ENCODE results near the gene EP400.

DNA sequence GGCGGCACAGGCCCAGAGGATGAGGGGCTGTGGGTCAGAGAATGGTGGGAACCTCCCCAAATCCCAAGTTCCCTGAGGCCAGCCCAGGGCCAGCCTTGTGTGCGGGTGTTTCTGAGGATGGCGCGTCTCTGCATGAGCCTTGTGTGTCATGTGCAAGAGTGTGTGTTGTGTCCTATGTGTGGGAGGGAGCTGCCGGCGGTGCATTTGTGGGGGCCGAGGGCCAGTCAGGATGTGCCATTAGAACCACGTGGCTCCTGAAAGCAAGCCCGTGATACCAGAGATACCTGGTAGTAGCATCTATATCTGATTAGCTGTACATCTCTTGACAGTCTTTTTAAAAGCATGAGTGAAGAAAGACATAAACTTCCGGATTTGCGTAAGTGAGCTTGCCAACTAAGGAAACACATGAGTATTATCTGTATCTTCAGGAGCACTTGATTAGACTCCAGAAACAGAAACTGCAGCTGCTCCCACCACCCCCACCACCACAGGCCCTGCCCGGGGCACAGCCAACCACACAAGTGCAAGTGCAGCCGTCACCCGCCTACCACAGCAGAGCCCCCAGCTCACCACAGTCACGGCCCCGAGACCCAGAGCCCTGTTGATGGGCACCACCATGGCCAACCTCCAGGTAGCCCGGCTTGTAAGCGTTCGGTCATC is 175.2 kb downstream of the EP400 start:
- TF ChIP-seq CTCF (IDR thresholded peaks at IDR 0.05): no peak
- no peak for TF ChIP-seq EP300 (IDR thresholded peaks at IDR 0.05)
- no peak for TF ChIP-seq POLR2AphosphoS5 (IDR thresholded peaks at IDR 0.05)

Data from gastroesophageal sphincter (tissue), 3 donors.